HepG2 (cell line): ENCODE results near the gene UBE4A. TPM values are rescaled to one million over a fixed set of nuclear protein-coding genes. Genes with fewer than 3 reads are reported as not detected.
A peak's percentile ranks its signal among the peaks of the same experiment; 100 is the strongest.

Experiments
- ATAC-seq: fragments of 200-7000 bp; cut with Tn5 transposase; 3 replicates; pipeline ENCODE4 v1.9.1; 2020; ENCODE audit warnings: mild to moderate bottlenecking, moderate library complexity
- BruUV-seq: library from RNA; stranded (reverse); fragments of 400-500 nt; replicated peaks from 2 replicates; lab custom pipeline; 2021; lab: Mats Ljungman, UMichigan
- CTCF ChIA-PET: fragments of 300-600 bp; formaldehyde crosslinking; extraction: SDS; loops from one replicate; lab custom pipeline; 2021; ENCODE audit warnings: low total read pairs, inconsistent platforms, low intra/inter-chr PET ratio; lab: Yijun Ruan, JAX
- POLR2A ChIA-PET: fragments of 350-600 bp; sonication (Branson Sonifier 250); formaldehyde crosslinking; loops from one replicate; lab custom pipeline; 2020; ENCODE audit warnings: antibody characterized with exemption, inconsistent platforms; lab: Yijun Ruan, JAX
- DNase-seq: peaks from one replicate; pipeline ENCODE4 v3.0.0-alpha.2; 2015; ENCODE audit warnings: low spot score
- FAIRE-seq: peaks from 3 replicates; lab custom pipeline; 2011; peaks lifted over from hg19 to GRCh38; lab: Jason Lieb, UNC
- H2AFZ ChIP-seq: one replicate; pipeline ENCODE4 v1.6.1; 2011; ENCODE audit warnings: low read length, inconsistent platforms
- H3K27ac ChIP-seq: fragments of 300-600 bp; 3 replicates; pipeline ENCODE4 v1.8.0; 2011; ENCODE audit warnings: mixed run types, mild to moderate bottlenecking, mixed read lengths, low read length, inconsistent platforms; ENCODE audit not compliant: insufficient read depth; ENCODE audit errors: extremely low read length
- H3K27me3 ChIP-seq, 2 experiments: fragments of 200-600 bp in 1 of 2; 2 replicates in 1 of 2; 3 replicates in 1 of 2; pipeline versions ENCODE4 v1.6.0 to v1.8.0; 2011; ENCODE audit warnings: low read length in 2 of 2, mild to moderate bottlenecking in 2 of 2, moderate library complexity in 2 of 2, inconsistent platforms in 1 of 2; ENCODE audit not compliant: insufficient read depth in 2 of 2, control insufficient read depth in 1 of 2
- H3K36me3 ChIP-seq, 2 experiments: fragments of 200-600 bp in 1 of 2; replicated peaks in 1 of 2; 2 replicates in 1 of 2; 3 replicates in 1 of 2; pipeline versions ENCODE4 v1.5.1 to v1.8.0; 2011; ENCODE audit warnings: low read length in 2 of 2, inconsistent platforms in 1 of 2; ENCODE audit not compliant: insufficient read depth in 2 of 2, control insufficient read depth in 1 of 2
- H3K4me1 ChIP-seq: 2 replicates; pipeline ENCODE4 v1.5.1; 2012; ENCODE audit warnings: low read length, inconsistent platforms; ENCODE audit not compliant: insufficient read depth
- H3K4me2 ChIP-seq: 2 replicates; pipeline ENCODE4 v1.6.0; 2011; ENCODE audit warnings: low read depth, low read length, inconsistent platforms
- H3K4me3 ChIP-seq, 3 experiments: fragments of 200-600 bp in 1 of 3; sonication (generic), shearing (Covaris generic) in 1 of 3; replicated peaks in 1 of 3; 2 replicates each; pipeline ENCODE4 v1.5.1; 2011 to 2016; ENCODE audit warnings: low read length in 3 of 3, inconsistent platforms in 2 of 3, low read depth in 2 of 3, mild to moderate bottlenecking in 2 of 3, control low read depth in 1 of 3, mixed read lengths in 1 of 3; ENCODE audit not compliant: insufficient read depth in 1 of 3
- H3K79me2 ChIP-seq: one replicate; pipeline ENCODE4 v1.6.1; 2011; ENCODE audit warnings: low read length, inconsistent platforms; ENCODE audit not compliant: insufficient read depth
- H3K9ac ChIP-seq: 2 replicates; pipeline ENCODE4 v1.6.0; 2011; ENCODE audit warnings: mild to moderate bottlenecking, low read depth, low read length, inconsistent platforms; ENCODE audit not compliant: insufficient read depth
- H3K9me3 ChIP-seq: 2 replicates; pipeline ENCODE4 v1.5.1; 2012; ENCODE audit warnings: mild to moderate bottlenecking, low read length
- H4K20me1 ChIP-seq: 2 replicates; pipeline ENCODE4 v1.6.0; 2011; ENCODE audit warnings: inconsistent platforms, mild to moderate bottlenecking, low read length, moderate library complexity; ENCODE audit not compliant: insufficient read depth
- MIXL1 ChIP-seq: IDR thresholded peaks from 2 replicates; pipeline ENCODE4 v1.6.1; 2016
- NFIC ChIP-seq: IDR thresholded peaks from 2 replicates; pipeline ENCODE4 v1.6.1; 2012; ENCODE audit warnings: mild to moderate bottlenecking, low read length, inconsistent platforms
- ONECUT2 ChIP-seq: sonication (generic); formaldehyde crosslinking; IDR thresholded peaks from 2 replicates; pipeline ENCODE4 v1.4.0; 2020; ENCODE audit warnings: missing genetic modification reagents
- SATB2 ChIP-seq: sonication (generic); formaldehyde crosslinking; IDR thresholded peaks from 2 replicates; pipeline ENCODE4 v1.5.0; 2020; ENCODE audit warnings: missing genetic modification reagents
- SMC3 ChIP-seq: IDR thresholded peaks from 2 replicates; pipeline ENCODE4 v1.6.1; 2011; ENCODE audit warnings: low read length, improper control_type of control experiment
- TEAD3 ChIP-seq: optimal IDR thresholded peaks from 2 replicates; pipeline ENCODE3; 2016; ENCODE audit warnings: borderline replicate concordance
- ZFP62 ChIP-seq: sonication (generic); formaldehyde crosslinking; IDR thresholded peaks from 2 replicates; pipeline ENCODE4 v1.4.0; 2020; ENCODE audit warnings: missing genetic modification reagents
- ZNF589 ChIP-seq: sonication (generic); formaldehyde crosslinking; conservative IDR thresholded peaks from 2 replicates; pipeline ENCODE4 v1.8.0; 2022; ENCODE audit warnings: mild to moderate bottlenecking, moderate library complexity, missing genetic modification reagents
- WGBS: methylation state at CpG from one replicate; pipeline ENCODE4 v1.1.6; 2017; ENCODE audit warnings: low lambda C conversion rate; 5-methylcytosine and 5-hydroxymethylcytosine counted together
- in situ Hi-C: cut with HindIII; loops from 2 replicates; pipeline ENCODE4 v1.10.0; 2017; ENCODE audit warnings: low pct_unique_long_range_greater_than_20kb; ENCODE audit not compliant: extremely low pct_ligation_motif_present
- intact Hi-C: fragments of 100-400 bp; cut with micrococcal nuclease; formaldehyde crosslinking; loops from one replicate; pipeline ENCODE4 v1.10.0; 2022; ENCODE audit not compliant: unreplicated experiment
- polyA plus RNA-seq, 8 experiments: library from polyadenylated mRNA; depleted of rRNA in 3 of 8; stranded (reverse) in 7 of 8; unstranded in 1 of 8; fragments of >200 nt; fragmentation: Illumina TruSeq in 4 of 8; extraction: Trizol in 4 of 8; gene quantifications; 2 replicates each; pipeline versions ENCODE4 v1.2.1 to v1.2.3, GENCODE V29; 2011 to 2016; ENCODE audit warnings: low read depth in 4 of 8, missing spikeins in 1 of 8, mixed read lengths in 1 of 8; ENCODE audit not compliant: insufficient read depth in 1 of 8
- total RNA-seq, 5 experiments: library from RNA; depleted of rRNA; stranded (reverse); fragments of >200 nt; fragmentation: Illumina TruSeq; extraction: Trizol; gene quantifications; 2 replicates each; pipeline ENCODE4 v1.2.3, GENCODE V29; 2016; ENCODE audit warnings: low read depth in 1 of 5
- TF ChIP-seq, protein P1 (sequence below): sonication (generic); formaldehyde crosslinking; IDR thresholded peaks from 2 replicates; pipeline ENCODE4 v1.8.1; 2023; ENCODE audit warnings: missing genetic modification reagents, inconsistent platforms, borderline replicate concordance
- TF ChIP-seq, protein P2 (sequence below), 2 experiments: sonication (generic) in 1 of 2; formaldehyde crosslinking in 1 of 2; IDR thresholded peaks; 2 replicates each; pipeline versions ENCODE4 v1.4.0 to v1.6.1; 2018 to 2020; ENCODE audit warnings: missing genetic modification reagents in 2 of 2, borderline replicate concordance in 1 of 2, low read depth in 1 of 2, mild to moderate bottlenecking in 1 of 2, missing biosample characterization in 1 of 2
- TF ChIP-seq, protein P3 (sequence below): sonication (generic); formaldehyde crosslinking; IDR thresholded peaks from 2 replicates; pipeline ENCODE4 v1.5.0; 2020; ENCODE audit warnings: mild to moderate bottlenecking, missing genetic modification reagents, moderate library complexity
- TF ChIP-seq, protein P4 (sequence below): IDR thresholded peaks from 2 replicates; pipeline ENCODE4 v1.6.1; 2018; ENCODE audit warnings: missing genetic modification reagents, mild to moderate bottlenecking, missing compliant biosample characterization
- TF ChIP-seq, protein P5 (sequence below): IDR thresholded peaks from 2 replicates; pipeline ENCODE4 v1.6.1; 2016; ENCODE audit warnings: missing compliant biosample characterization, missing genetic modification reagents, borderline replicate concordance

UBE4A gene
- total and polyA plus RNA-seq, 2 of the 13 experiments (the other 11 are each of a cell fraction or from before 2014, with no cell fraction given): 15.1 to 32.7 TPM

DNA sequence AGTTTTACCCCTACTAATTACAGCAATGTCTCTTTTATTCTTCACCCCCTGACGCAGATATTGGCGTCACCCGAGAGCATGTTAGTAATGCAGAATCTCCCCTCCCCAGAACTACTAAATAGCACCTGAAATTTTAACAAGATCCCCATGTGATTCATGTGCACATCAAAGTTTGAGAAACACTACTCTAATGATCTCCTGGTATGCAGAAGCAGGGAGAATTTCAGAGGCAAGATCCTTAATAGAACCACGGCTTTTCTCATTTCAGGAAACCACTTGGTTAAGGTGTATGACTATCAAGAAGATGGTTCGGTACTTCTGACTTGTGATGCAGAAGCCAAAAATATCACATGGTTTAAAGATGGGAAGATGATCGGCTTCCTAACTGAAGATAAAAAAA lies 9.9 kb upstream of the UBE4A start (continued):
- TF ChIP-seq, protein P1, sequence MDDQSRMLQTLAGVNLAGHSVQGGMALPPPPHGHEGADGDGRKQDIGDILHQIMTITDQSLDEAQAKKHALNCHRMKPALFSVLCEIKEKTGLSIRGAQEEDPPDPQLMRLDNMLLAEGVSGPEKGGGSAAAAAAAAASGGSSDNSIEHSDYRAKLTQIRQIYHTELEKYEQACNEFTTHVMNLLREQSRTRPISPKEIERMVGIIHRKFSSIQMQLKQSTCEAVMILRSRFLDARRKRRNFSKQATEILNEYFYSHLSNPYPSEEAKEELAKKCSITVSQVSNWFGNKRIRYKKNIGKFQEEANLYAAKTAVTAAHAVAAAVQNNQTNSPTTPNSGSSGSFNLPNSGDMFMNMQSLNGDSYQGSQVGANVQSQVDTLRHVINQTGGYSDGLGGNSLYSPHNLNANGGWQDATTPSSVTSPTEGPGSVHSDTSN (CRISPR knock-in tag): no peak
- TF ChIP-seq, protein P2, sequence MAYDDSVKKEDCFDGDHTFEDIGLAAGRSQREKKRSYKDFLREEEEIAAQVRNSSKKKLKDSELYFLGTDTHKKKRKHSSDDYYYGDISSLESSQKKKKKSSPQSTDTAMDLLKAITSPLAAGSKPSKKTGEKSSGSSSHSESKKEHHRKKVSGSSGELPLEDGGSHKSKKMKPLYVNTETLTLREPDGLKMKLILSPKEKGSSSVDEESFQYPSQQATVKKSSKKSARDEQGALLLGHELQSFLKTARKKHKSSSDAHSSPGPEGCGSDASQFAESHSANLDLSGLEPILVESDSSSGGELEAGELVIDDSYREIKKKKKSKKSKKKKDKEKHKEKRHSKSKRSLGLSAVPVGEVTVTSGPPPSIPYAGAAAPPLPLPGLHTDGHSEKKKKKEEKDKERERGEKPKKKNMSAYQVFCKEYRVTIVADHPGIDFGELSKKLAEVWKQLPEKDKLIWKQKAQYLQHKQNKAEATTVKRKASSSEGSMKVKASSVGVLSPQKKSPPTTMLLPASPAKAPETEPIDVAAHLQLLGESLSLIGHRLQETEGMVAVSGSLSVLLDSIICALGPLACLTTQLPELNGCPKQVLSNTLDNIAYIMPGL (CRISPR knock-in tag; IDR thresholded peaks at IDR 0.05; ENCODE audit: borderline replicate concordance in 1 of 2, low read depth in 1 of 2): no peak
- no peak for TF ChIP-seq ZFP62 (CRISPR knock-in tag)
- TF ChIP-seq ONECUT2: no peak
- no peak for TF ChIP-seq SATB2 (CRISPR knock-in tag)
- TF ChIP-seq ZNF589 (CRISPR knock-in tag): no peak

DNA sequence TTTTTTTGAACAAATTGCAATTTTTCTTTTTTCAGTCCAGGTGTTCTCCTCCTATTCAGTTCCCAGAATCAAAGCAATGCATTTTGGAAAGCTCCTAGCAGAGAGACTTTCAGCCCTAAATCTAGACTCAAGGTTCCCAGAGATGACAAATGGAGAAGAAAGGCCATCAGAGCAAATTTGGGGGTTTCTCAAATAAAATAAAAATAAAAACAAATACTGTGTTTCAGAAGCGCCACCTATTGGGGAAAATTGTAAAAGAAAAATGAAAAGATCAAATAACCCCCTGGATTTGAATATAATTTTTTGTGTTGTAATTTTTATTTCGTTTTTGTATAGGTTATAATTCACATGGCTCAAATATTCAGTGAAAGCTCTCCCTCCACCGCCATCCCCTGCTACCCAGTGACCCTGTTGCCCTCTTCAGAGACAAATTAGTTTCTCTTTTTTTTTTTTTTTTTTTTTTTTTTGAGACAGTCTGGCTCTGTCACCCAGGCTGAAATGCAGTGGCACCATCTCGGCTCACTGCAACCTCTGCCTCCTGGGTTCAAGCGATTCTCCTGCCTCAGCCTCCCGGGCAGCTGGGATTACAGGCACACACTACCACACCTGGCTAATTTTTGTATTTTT lies 6.2 kb upstream of the UBE4A start:
- FAIRE-seq (no peak), ATAC-seq (no peak), DNase-seq (no peak)
- ChIA-PET CTCF (interaction anchor here (1.1 to 2.3 kb wide), 5 partner anchors 57 to 208 kb away, joined by 3 to 16 read pairs (median 7); no protein-coding TSS in a partner anchor), POLR2A (no interaction called here)
- in situ Hi-C loops (loop anchor here (5.0 to 10.0 kb wide), 3 partner anchors 41 to 206 kb away; no protein-coding TSS in a partner anchor), intact Hi-C loops (loop anchor here (1.0 kb wide), 1 partner anchor 58 kb away; no protein-coding TSS in a partner anchor)
- H3K4me1 ChIP-seq: no peaks in the 10 kb centered on the region
- H4K20me1 ChIP-seq: no peaks in the 10 kb centered on the region
- WGBS: under 1% methylated on average over 6 of the region's 6 CpGs
- H3K9me3 ChIP-seq: no peaks in the 10 kb centered on the region
- H3K36me3 ChIP-seq: no peaks in the 10 kb centered on the region
- peaks cover 1 to 22% of the 10 kb centered on the region in 2 experiments; a peak in 3 of 5 replicates for H3K27me3 ChIP-seq
- no TSS peak for BruUV-seq
- H3K4me3 ChIP-seq: no peak overlapping the region
- H3K79me2 ChIP-seq: no peaks in the 10 kb centered on the region
- no peak overlapping the region for H3K27ac ChIP-seq
- H3K9ac ChIP-seq: no peak overlapping the region
- no peak overlapping the region for H3K4me2 ChIP-seq
- no peak overlapping the region for H2AFZ ChIP-seq
- TF ChIP-seq, protein P3, sequence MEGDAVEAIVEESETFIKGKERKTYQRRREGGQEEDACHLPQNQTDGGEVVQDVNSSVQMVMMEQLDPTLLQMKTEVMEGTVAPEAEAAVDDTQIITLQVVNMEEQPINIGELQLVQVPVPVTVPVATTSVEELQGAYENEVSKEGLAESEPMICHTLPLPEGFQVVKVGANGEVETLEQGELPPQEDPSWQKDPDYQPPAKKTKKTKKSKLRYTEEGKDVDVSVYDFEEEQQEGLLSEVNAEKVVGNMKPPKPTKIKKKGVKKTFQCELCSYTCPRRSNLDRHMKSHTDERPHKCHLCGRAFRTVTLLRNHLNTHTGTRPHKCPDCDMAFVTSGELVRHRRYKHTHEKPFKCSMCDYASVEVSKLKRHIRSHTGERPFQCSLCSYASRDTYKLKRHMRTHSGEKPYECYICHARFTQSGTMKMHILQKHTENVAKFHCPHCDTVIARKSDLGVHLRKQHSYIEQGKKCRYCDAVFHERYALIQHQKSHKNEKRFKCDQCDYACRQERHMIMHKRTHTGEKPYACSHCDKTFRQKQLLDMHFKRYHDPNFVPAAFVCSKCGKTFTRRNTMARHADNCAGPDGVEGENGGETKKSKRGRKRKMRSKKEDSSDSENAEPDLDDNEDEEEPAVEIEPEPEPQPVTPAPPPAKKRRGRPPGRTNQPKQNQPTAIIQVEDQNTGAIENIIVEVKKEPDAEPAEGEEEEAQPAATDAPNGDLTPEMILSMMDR (CRISPR knock-in tag): peak; percentile 19
- no peak for TF ChIP-seq NFIC
- no peak for TF ChIP-seq MIXL1 (CRISPR knock-in tag)
- TF ChIP-seq SMC3: 0 out of 2 replicates have a peak, but pooled peaks have one; percentile 41
- TF ChIP-seq, protein P4, sequence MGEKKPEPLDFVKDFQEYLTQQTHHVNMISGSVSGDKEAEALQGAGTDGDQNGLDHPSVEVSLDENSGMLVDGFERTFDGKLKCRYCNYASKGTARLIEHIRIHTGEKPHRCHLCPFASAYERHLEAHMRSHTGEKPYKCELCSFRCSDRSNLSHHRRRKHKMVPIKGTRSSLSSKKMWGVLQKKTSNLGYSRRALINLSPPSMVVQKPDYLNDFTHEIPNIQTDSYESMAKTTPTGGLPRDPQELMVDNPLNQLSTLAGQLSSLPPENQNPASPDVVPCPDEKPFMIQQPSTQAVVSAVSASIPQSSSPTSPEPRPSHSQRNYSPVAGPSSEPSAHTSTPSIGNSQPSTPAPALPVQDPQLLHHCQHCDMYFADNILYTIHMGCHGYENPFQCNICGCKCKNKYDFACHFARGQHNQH (CRISPR knock-in tag): no peak
- TF ChIP-seq, protein P5, sequence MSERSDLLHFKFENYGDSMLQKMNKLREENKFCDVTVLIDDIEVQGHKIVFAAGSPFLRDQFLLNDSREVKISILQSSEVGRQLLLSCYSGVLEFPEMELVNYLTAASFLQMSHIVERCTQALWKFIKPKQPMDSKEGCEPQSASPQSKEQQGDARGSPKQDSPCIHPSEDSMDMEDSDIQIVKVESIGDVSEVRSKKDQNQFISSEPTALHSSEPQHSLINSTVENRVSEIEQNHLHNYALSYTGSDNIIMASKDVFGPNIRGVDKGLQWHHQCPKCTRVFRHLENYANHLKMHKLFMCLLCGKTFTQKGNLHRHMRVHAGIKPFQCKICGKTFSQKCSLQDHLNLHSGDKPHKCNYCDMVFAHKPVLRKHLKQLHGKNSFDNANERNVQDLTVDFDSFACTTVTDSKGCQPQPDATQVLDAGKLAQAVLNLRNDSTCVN (CRISPR knock-in tag): no peak
- TF ChIP-seq TEAD3 (CRISPR knock-in tag): no peak
